HG02981 (cell line): ENCODE measurements around the gene PSMA8.
"Not testable (repeated sequence)": the region's sequence is repeated elsewhere in the genome, so short reads cannot be mapped to it uniquely, and the experiment has no call there.

ENCODE experiments used
- ATAC-seq: cut with Tn5 transposase; IDR thresholded peaks from one replicate; pipeline ENCODE4 v1.9.1; 2021; ENCODE audit warnings: mild to moderate bottlenecking, moderate library complexity; ENCODE audit not compliant: unreplicated experiment

Gene PSMA8

GRCh38 chr18:26228562-26229260, 95.0 kb downstream of the PSMA8 start:
- no peak for ATAC-seq

GRCh38 chr18:26230497-26230896, 96.8 kb downstream of the PSMA8 start:
- ATAC-seq: no peak

GRCh38 chr18:26233208-26233607, 99.5 kb downstream of the PSMA8 start:
- ATAC-seq: no peak

- ATAC-seq: not testable (repeated sequence)
These were observed 103.7 kb downstream of the PSMA8 start for GRCh38 chr18:26237363-26237762.

GRCh38 chr18:26238718-26239117, 105.0 kb downstream of the PSMA8 start:
- not testable (repeated sequence) for ATAC-seq

GRCh38 chr18:26242392-26242791, 108.7 kb downstream of the PSMA8 start:
- not testable (repeated sequence) for ATAC-seq
